GM04504 (cell line): Measurements from ENCODE around the gene WDTC1.
A peak's percentile ranks its signal among the peaks of the same experiment; 100 is the strongest.
"Not testable (repeated sequence)": the region's sequence is repeated elsewhere in the genome, so short reads cannot be mapped to it uniquely, and the experiment has no call there.

ENCODE experiments used
- DNase-seq: peaks from one replicate; pipeline ENCODE4 v3.0.0-alpha.2; 2012; ENCODE audit warnings: low read depth

Gene WDTC1

GRCh38 chr1:27234049-27234882 is at the start of gene WDTC1:
TSS of gene WDTC1 (plus strand) at chr1:27234632. CDS start at chr1:27261055, 26,423 bp downstream.
- peak; percentile 93 for DNase-seq

GRCh38 chr1:27184665-27185064 is 49.8 kb upstream of the WDTC1 start:
- not testable (repeated sequence) for DNase-seq

- no peak for DNase-seq
Measured at GRCh38 chr1:27192039-27192529, 42.3 kb upstream of the WDTC1 start.

- no peak for DNase-seq
Measured at GRCh38 chr1:27193194-27193593, 41.2 kb upstream of the WDTC1 start.

GRCh38 chr1:27201295-27201694 is 33.1 kb upstream of the WDTC1 start:
- no peak for DNase-seq

DNA sequence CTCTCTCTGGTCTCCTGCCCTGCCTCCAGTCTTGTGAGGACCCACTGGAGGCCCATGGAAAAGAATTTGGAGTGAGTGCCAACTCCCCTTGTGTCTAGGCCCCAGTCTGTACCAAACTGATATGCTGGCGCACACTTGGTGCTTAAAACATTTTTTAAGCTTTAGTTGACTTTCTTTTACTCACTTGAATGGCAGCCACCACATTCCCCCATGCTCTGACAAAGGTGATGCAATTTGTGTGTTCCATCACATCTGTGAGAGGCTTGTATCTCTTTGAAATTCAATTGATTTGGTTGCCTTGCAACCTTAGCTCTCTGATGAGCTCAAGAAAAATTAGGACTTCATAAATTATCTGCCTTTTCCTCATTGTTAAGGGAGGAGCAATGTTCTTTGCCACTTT is 30.5 kb upstream of the WDTC1 start:
- DNase-seq, result peak; percentile 9

- not testable (repeated sequence) for DNase-seq
Measured at GRCh38 chr1:27207238-27207637, 27.2 kb upstream of the WDTC1 start.

DNA sequence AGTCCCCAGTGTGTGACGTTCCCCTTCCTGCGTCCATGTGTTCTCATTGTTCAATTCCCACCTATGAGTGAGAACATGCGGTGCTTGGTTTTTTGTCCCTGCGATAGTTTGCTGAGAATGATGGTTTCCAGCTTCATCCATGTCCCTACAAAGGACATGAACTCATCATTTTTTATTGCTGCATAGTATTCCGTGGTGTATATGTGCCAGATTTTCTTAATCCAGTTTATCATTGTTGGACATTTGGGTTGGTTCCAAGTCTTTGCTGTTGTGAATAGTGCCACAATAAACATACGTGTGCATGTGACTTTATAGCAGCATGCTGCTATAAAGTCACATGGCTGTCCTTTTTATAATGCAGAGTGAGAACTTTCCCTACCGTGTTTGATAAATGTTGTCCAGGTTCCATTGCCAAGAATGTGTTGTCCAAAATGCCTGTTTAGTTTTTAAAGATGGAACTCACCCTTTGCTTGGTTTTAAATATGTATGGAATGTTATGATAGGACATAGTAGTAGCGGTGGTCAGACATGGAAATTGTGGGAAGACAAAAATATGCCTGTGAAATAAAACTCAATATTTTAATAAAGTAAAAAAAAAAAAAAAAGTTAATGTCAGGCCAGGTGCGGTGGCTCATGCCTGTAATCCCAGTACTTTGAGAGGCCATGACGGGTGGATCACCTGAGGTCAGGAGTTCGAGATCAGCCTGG is 26.1 kb upstream of the WDTC1 start:
- DNase-seq, result not testable (repeated sequence)

- no peak for DNase-seq
Measured at GRCh38 chr1:27216466-27216865, 18.0 kb upstream of the WDTC1 start.

- DNase-seq, result no peak
Measured at GRCh38 chr1:27217401-27217800, 17.0 kb upstream of the WDTC1 start.

DNA sequence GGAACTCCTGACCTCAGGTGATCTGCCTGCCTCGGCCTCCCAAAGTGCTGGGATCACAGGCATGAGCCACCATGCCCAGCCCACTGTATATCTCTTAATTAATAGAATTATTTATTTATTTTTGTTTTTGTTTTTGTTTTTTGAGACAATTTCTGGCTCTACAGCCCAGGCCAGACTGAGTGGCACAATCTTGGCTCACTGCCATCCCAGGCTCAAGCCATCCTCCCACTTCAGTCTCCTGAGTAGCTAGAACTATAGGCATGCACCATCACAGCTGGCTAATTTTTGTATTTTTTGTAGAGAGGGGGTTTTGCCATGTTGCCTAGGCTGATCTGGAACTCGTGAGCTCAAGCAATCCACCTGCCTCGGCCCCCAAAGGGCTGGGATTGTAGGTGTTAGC is 15.7 kb upstream of the WDTC1 start:
- DNase-seq, result no peak

GRCh38 chr1:27220096-27220495 is 14.3 kb upstream of the WDTC1 start:
- DNase-seq, result no peak

- not testable (repeated sequence) for DNase-seq
Measured at GRCh38 chr1:27220702-27221497, 13.5 kb upstream of the WDTC1 start.

- no peak for DNase-seq
Measured at GRCh38 chr1:27225621-27226020, 8.8 kb upstream of the WDTC1 start.

DNA sequence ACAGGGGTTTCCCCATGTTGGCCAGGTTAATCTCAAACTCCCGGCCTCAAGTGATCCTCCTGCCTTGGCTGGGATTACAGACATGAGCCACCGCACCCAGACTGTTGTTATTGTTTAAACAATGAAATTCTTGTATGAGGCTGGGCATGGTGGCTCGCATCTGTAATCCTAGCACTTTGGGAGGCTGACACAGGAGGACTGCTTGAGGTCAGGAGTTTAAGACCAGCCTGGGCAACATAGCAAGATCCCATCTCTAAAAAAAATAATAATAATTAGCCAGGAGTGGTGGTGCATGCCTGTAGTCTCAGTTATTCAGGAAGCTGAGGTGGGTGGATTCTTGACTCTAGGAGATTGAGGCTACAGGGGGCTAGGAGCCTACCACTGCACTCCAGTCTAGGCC is 6.7 kb upstream of the WDTC1 start:
- no peak for DNase-seq

GRCh38 chr1:27233667-27234048 is 774 bp upstream of the WDTC1 start:
- no peak for DNase-seq

- DNase-seq, result no peak
Measured at GRCh38 chr1:27235827-27236226, 1.4 kb downstream of the WDTC1 start.

GRCh38 chr1:27237112-27237511 is 2.7 kb downstream of the WDTC1 start:
- no peak for DNase-seq

DNA sequence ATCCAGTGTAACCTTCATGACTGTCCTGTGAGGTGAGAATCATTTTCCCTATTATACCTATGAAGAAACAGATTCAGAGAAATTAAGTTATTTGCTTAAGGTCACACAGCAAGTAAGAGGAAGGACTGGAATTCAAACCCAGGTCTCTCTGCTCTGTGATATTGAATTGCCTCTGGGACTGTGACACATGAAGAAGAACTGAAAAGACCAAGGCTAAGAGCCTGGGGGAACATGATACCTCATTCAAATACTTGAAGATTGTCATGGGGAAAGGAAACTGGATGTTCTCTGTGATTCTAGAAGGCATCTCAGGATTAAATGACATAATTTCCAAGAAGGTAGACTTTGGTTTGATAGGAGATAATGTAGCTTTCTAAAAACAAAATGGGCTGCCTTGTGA is 3.6 kb downstream of the WDTC1 start:
- no peak for DNase-seq

DNA sequence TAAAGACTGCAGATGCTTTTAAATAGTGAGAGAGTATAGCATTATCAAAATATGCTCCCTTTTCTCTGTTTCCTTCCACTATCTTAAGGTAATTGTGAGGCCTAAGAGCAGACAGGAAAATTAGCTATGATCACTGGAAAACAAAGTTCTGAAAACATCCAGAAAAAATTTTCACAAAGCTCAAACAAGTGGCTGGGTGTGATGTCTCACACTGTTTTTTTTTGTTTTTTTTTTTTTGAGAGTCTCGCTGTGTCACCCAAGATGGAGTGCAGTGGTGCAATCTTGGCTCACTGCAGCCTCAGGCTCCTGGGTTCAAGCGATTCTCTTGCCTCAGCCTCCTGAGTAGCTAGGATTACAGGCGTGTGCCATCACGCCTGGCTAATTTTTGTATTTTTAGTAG is 7.2 kb downstream of the WDTC1 start:
- no peak for DNase-seq

- not testable (repeated sequence) for DNase-seq
Measured at GRCh38 chr1:27243665-27244064, 9.2 kb downstream of the WDTC1 start.

- DNase-seq, result no peak
Measured at GRCh38 chr1:27246194-27246593, 11.8 kb downstream of the WDTC1 start.
